ENCODE measurements around the gene EGLN2.
"Not testable (repeated sequence)": the region's sequence is repeated elsewhere in the genome, so short reads cannot be mapped to it uniquely, and the experiment has no call there.

EGLN2 gene

GRCh38 chr19:40850277-40850676 is 51.3 kb downstream of the EGLN2 start, which contains the start of gene CYP2A6:
TSS of gene CYP2A6 (minus strand) at chr19:40850447. CDS start at chr19:40850426, 21 bp downstream.
- not testable (repeated sequence) for DNase-seq

GRCh38 chr19:40852467-40853152 is 53.6 kb downstream of the EGLN2 start:
- not testable (repeated sequence) for DNase-seq

Data from CD4-positive, alpha-beta T cell treated with Interleukin-21 for 1 hour (primary cell).